CMK (cell line): ENCODE data around the gene ALG6.

Source experiments
- DNase-seq: peaks from one replicate; pipeline ENCODE4 v3.0.0-alpha.2; 2010; ENCODE audit warnings: low read depth

The ALG6 gene

DNA sequence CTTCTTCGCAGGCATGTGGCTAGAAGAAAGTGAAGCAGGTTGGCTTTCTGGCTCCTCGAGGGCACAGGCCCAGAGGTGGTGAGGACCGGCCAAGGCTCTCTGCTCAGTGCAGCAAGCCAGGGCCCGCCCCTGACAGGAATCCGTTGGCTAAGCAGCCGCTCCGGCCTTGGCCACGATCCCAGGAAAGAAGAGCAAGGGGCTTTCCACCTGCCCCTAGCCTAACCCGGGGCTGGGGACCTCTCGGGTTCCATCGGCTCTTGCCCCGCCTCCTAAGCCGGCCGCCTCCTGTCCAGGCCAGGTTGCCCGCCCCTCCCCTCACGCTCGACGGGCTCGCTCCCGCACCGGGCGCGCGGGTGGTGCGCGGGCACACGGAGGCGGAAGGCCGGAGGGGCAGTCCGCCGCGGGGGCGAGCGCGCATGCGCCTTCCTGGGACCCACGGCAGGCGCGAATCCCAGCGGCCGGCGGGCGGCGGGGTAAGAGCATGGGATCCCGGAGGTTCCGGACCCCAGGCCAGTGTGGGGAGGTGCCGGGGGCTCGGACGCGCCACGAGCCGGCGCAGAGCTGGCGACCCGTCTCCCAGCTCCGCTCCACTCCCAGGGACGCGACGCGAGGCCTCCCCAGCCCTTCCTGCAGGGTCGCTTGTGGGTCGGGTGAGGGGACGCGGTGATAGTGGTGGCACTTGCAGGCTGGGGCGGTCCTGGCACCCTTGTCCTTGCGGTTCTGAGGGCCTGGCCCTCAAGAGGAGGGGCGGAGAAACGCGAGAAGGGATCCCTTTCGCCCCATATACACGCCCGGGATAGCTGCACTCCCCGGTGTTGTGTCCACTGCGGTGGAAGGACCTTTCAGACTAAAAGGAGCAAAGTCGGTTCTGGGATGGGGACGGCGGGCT, at the start of gene ALG6:
ALG6 (plus strand) TSS at position 413 of the 889 bp plus-strand sequence. CDS start 3,351 bp downstream, outside the sequence.
- peak; percentile 86 for DNase-seq

DNA sequence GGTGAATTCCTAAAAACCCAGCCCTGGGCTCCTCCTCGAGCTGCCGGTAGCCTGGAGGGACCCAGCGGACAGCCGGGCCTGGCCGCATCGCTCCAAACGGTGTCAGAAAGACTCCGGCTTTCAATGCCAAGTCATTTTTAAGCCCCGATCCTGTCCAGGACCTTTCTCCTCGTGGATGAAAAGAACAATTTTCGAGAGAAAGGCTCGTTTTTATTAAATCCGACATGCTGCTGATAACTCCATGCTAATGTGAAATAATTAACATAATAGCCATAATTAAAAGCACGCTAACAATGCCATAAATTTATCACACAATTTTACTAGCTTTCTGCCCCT, 49.6 kb upstream of the ALG6 start:
- DNase-seq = no peak

DNA sequence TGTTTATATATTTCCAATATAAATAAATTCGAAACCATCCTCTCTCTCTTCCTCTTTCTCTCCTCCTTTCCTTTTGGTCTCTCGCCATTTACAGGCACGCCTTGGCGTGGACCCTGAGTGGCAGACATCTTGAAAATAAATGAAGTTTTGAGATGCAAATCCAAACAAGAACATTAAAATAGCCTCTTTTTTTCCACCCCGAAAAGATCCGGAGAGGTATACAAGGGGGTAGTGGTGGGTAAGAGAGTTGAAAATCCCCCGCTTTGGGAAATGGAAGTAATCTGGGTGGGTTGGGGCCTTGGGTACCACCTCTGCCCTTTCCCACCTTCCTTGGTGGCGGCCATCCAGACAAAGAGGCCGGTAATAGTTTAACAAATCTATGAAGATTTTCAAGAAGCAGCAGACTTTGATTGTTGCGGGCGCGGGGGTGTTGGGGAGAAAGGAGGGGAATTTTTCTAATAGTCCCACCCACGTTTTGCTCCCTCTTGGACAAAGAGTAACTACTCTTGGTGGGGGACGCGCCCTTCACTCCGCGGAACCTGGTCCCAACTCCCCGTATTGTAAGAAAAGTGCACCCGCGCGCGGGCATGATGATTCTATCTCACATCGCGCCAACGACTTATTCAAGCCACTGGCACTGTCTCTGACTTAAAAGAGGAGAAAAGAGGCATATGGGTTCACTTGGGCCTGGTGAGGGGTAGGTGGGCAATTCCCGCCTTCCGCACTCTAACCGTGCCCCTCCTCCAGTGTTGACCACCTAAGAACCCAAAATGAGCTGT, 49.0 kb upstream of the ALG6 start:
- no peak for DNase-seq

DNA sequence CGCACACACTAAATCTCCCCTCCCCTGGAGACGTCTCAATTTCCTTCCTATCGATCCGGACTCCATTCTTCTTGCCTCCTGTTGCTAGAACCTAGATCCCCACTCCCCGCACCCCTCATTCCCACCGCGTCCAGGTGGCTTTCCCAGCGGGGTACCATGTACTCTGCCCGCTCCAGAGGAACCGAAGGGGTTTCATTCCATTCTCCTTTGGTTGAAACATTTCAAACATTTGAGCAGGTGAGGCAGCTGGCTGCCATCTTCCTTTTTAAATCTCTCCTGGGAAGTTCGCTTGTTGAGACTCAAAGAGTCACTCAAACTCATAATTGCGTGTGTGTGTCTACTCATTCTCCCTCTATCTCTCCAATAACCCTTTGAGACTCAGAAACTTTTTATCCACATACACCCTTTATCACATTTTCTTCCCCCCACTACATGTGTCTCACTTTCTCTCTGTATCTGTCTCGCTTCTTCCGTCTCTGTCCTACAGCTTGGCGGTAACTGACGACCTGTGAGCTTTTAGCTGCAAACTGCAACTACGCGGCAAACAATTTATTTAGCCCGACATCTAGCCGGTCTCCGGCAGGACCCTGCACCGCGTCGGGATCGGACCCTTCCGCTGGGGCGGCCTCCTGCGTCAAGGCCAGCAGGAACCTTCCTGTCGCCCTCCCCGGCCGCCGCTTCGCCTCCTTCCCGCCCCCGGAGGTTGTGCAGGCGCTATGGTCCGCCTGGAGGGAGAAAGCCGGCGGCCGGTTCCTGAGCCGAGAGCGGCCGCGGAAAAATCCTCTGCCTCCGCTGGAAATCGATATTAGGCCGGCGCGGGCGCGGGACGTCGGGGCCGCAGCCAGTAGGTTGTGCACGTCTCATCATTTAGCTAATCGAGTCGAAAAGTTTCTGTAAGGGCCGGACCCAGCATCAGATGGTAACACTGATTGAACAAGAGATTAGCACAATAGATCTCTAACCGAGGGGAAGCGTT, 48.1 kb upstream of the ALG6 start:
- no peak for DNase-seq

DNA sequence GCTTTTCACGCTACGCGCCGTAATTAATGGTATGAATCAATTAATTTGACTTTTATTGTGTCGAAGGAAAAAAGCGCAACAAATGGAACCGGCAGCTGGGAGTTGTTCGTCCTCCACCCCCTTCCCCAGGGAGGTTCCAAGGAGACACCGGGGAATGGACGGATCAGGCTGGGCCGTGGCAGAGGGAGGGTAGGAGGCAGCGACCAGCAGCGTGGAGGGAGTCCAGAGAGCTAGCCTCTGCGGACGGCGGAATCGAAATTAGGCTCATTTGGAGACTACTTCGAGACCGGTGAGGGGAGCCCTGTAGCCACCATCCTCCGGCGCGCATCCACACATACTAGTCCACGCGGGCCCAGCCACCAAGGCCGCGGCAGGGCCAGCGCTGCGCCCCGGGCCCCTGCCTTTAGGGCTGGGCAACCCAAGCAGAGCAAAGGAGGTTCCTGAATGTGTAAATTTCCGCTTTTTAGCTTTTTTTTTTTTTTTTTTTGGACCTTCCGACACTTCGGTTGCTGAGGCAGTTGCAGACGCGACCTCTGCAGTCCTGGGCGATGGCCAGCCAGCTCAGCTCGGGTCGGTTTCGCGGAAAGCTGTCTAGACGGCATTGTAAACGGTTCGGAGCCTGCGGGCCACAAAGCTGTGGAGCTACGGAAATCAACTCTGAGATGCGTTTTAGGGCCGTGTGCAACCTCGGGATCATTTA, 47.3 kb upstream of the ALG6 start:
- no peak for DNase-seq

DNA sequence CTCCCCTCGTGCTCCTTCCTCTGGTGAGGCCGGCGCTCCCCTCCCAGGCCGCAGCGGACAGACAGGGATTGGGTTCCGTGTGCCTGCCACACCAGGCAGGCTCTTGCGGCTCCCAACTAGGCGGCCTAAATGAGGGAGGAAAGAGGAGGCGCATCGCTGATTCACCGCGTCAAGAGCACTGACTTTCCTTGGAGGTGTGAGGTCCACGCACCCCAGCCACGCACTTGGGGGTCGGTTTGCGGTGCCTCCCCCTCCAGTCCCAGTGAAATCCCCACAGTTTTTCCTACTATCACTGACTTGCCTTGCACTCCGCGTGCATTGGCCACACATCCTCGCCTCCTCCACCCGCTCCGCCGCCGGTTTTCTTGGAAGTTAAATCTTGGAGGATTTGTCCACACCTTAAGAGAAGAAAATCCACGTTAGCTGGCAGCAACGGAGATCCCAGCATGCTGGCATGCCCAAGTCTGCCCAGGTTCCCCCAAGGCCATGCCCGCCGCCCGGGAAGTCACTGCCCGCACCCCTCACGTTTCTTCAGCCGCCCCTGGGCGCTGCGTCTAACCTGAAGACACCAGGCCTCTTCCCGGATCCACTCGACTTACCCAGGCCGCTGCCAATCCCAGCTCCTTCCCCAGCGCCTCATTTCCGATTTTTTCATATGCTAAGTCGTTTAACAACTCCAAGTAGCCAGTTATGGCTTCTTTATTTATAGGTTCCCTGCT, 46.2 kb upstream of the ALG6 start:
- no peak for DNase-seq

DNA sequence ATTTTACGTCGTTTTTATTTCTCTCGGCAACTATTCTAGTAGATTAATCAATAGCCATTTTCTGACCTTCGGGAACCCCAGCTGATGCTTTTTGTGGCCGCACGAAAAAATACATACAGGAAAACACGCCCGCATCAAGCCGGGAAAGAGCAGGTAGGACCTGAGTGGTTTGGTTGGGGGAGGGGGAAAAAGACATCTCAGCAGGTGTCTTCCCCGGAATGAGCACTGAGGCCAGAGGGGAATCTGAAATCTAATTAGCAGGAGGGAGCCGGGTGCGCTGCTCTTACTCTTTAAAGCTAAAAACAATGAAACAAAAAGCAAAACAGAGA, 45.7 kb upstream of the ALG6 start:
- DNase-seq = no peak

DNA sequence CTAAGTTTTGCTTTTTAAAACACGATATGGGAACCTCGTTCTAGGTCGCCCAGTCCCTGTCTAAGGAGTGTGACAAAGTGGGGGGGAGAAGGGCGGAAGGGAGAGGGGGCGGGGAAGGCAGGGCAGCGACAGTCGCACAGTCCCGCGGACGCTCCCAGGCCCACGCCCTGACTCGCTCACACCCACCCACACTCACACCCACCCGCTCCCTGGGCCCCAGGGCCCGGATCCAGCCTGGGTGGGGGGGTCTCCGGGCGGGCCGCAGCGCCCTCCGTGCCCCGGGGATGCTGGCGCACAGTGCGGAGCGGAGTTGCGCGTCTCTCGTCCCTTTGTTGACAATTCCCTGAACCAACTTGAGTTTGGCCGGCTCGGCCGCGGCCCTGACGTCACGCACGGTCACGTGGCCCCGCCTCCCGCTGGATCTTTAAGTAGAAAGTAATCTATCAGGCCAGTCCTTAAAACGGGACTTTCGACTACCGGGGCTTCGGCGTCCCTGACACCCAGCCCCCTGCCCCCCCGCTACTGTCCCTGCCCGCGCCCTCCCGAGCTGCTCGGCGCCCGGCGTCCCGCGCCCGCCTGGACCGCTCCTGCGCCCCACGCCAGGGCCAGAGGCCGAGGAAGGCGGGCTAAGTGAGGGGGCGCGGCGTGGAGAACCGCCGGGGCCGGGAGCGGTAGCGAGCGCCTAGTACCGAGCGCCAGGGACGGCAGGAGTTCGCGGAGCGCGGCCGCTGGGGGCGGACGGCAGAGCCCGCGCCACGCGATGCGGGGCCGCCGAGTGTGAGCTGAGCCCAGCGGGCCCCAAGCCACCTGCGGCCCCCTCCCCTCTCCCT, 45.1 kb upstream of the ALG6 start, which contains the start of gene FOXD3:
FOXD3 (plus strand) TSS at position 454 of the 830 bp plus-strand sequence. CDS start 492 bp downstream, outside the sequence.
- DNase-seq = no peak

DNA sequence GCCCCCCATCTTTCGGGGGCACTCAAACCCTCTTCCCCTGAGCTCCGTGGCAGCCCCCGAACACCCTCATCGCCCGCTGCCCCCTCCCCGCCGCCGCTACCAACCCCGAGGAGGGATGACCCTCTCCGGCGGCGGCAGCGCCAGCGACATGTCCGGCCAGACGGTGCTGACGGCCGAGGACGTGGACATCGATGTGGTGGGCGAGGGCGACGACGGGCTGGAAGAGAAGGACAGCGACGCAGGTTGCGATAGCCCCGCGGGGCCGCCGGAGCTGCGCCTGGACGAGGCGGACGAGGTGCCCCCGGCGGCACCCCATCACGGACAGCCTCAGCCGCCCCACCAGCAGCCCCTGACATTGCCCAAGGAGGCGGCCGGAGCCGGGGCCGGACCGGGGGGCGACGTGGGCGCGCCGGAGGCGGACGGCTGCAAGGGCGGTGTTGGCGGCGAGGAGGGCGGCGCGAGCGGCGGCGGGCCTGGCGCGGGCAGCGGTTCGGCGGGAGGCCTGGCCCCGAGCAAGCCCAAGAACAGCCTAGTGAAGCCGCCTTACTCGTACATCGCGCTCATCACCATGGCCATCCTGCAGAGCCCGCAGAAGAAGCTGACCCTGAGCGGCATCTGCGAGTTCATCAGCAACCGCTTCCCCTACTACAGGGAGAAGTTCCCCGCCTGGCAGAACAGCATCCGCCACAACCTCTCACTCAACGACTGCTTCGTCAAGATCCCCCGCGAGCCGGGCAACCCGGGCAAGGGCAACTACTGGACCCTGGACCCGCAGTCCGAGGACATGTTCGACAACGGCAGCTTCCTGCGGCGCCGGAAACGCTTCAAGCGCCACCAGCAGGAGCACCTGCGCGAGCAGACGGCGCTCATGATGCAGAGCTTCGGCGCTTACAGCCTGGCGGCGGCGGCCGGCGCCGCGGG, 44.2 kb upstream of the ALG6 start:
- DNase-seq = no peak

DNA sequence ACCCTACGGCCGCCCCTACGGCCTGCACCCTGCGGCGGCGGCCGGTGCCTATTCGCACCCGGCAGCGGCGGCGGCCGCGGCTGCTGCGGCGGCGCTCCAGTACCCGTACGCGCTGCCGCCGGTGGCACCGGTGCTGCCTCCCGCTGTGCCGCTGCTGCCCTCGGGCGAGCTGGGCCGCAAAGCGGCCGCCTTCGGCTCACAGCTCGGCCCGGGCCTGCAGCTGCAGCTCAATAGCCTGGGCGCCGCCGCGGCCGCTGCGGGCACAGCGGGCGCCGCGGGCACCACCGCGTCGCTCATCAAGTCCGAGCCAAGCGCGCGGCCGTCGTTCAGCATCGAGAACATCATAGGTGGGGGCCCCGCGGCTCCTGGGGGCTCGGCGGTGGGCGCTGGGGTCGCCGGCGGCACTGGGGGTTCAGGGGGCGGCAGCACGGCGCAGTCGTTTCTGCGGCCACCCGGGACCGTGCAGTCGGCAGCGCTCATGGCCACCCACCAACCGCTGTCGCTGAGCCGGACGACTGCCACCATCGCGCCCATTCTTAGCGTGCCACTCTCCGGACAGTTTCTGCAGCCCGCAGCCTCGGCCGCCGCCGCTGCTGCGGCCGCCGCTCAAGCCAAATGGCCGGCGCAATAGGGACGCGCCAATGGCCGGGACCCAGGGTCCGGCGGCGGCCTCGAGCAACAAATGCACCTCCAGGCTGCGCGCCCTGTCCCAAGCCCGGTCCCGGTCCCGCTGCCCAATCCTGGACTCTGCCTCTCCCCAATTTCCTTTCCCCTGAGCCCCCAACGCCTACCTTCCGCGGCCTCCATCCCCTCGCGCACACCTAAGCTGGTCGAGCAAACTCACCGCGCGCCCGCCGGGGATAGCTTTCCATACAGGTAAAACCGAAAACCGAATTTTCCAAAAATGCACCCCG, 43.3 kb upstream of the ALG6 start:
- DNase-seq = no peak

DNA sequence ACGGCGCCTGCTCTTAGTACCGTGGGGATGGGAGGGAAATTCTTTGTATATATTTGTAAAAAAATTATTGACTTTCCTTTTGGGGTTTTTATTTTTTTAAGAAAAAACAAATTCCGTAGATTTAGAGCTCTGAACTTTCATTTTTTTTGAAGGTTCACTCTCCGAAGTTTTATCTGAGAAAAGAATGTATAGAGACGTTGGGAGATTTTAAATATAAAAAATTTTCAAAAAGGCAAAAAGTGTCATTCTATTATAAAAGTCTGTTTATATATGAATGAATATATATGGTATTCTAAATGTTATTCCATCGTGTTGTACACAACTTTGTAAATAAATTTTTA, 42.7 kb upstream of the ALG6 start:
- DNase-seq = no peak

DNA sequence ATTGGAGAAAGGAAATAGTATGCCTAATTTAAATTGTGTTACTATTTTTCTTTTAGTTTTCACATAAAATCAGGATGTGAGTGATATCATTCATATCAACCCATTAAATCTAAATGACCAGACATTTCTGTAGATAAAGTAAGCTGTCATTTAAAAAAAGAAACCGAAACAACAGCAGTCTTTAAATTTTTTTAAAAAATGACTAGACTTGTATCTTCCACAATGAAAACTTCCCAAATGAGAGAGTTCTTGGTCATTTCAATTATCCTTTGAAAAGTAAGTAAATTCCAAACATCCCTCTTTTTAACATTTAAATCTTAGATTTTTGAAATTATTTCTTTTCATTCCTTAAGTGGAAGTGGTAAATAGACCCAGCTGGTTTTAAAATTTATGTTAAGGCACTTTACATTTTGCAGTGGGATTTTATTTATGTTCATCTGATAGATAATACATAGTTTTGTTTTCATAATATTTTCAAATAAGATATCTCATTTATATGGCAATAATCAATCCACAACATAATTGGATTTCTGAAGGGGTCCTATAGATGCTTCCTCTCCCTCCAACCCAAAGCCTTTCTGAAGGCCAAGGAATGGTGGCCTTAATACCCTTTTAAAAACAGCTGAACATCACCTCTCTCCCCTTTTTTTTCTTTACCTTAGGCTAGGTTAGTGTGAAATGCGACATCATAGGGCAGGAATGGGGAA, 42.0 kb upstream of the ALG6 start:
- DNase-seq = no peak

DNA sequence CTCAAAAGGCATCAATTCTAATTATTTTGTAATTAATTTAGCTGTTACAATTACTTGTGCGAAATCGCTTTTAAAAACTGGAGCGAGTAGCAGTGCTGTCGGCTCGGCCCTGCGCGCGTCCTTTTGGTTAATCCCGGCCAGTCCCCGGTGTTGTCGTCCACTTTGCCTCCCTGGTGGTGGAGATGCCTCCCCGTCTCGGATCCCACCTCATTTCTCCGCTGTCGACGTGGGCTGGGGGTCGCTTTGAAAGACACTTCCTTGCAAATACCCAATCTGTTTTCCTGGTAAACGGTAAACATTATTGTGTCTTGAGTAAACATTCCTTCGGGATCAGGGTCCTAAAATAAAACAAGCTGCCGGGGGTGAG, 41.3 kb upstream of the ALG6 start:
- no peak for DNase-seq

DNA sequence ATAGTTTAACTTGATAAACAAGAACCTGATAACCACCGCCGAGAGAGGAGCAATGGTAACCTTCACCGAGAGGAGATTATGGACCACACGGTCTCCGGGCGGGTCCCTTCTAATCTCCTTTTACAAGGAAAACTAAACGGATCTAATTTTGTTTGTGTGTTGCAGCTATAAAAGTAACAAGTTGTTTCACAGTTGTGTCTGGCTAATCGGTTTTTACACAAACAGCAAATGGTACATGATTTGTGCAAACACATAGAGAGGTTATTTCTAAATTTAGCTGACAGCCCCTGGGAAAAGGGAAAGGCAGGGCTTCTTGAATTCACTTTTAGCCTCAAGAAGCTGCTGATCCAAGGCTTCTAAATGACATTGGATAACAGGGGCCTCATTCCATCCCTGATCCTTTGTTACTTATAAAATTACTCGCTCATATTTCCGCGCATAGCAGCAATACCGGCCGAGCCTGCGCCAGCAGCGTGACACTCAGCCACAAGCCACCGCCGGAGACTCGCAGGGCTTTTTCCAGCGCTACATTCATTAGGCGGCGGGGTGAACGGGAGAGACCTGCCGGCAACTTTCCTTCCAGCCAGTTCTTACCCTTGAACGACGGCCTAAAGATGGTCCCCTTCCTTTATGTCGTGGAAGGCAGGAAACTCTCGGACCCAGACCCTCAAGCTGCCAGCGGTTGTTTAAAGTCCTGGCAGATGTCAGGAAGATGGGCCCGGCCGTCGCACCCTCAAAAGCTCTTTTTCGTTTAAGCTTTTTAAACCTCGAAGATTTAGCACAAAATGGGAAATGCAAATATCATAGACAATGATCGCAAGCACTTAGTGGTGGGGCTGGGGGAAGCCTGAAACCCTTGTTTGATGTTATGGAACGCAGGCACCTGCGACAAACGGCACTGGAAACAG, 40.7 kb upstream of the ALG6 start:
- no peak for DNase-seq

DNA sequence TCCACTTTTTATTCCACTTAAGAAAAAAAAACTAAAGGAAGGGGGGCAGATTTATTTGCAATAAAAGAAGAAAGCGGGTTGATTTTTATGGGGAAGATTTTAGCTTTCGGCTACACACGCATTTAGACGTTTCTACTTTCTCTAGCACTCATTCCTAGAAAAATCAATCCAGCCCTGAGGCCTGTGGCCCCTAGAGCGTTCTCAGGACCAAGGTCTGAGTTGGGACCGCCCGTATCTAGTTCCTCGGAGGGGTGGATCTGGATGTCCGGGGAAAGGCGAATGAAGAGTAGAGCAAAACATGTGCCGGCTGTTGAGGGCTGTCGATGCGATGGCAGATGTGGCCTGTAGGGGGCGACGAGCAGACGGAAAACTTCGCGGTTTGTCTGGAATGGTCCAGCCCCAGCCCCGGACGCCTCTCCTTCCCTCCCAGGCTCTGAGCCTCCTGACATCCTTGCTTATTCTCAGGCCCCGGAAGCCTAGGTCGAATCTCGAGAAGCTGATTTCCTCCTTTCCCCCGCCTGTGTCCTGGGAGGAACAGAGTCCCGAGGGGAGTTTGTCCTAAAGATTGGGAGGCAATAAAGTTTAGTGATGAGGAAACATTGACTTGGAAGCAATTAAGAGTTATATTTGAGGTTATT, 39.9 kb upstream of the ALG6 start:
- peak; percentile 21 for DNase-seq

DNA sequence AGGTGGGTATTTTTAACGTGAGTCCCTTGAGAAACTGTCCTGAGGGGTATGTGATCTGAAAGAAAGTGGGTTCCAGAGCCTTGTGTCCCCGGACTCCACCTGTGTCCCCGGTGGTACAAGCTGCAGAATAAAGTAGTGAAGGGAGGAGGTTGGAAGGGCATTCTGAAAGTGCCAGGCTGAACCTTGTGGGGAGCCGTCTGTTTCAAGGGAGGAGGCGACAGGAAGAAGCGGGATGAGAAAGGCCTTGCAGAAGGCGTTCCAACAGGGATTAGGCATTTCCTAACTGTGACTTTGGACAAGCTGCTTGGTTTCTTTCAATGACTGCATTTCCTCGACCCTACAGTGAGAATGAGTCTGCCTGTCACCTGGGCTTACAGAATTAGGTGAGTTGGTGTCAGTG, 39.3 kb upstream of the ALG6 start:
- DNase-seq = no peak
